HG03196 (cell line): ENCODE data around the gene HOXC12.

Source experiments
- ATAC-seq: cut with Tn5 transposase; IDR thresholded peaks from one replicate; pipeline ENCODE4 v1.9.1; 2021; ENCODE audit not compliant: unreplicated experiment

The HOXC12 gene

DNA sequence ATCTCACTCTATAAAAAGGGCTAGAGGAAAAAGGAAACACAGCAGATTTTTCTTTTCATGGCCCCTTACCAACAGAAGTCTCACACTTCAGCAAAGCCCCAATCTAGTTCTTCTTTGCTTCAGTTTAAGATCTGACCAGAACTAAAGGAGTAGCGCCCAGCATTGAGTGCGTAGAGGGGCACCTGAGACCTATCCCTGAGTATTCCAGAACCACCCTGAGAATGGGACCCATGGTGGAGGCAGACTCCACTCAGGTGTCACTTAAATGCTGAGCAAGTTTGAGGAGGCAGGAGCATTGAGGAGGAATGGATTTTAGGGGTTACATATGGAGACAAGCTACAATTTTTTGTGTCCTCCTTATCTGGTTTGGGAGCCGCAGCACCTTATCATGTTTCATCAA is 16.4 kb downstream of the HOXC12 start:
- ATAC-seq = no peak

GRCh38 chr12:53971686-53972085 is 17.0 kb downstream of the HOXC12 start:
- no peak for ATAC-seq

- ATAC-seq = no peak
Observed at GRCh38 chr12:53972152-53972702, 17.5 kb downstream of the HOXC12 start.

GRCh38 chr12:53972722-53973235 is 18.1 kb downstream of the HOXC12 start, which contains the start of gene HOXC11:
Gene HOXC11 (plus strand): TSS chr12:53973126. CDS start chr12:53973242, 116 bp downstream.
- ATAC-seq = no peak

DNA sequence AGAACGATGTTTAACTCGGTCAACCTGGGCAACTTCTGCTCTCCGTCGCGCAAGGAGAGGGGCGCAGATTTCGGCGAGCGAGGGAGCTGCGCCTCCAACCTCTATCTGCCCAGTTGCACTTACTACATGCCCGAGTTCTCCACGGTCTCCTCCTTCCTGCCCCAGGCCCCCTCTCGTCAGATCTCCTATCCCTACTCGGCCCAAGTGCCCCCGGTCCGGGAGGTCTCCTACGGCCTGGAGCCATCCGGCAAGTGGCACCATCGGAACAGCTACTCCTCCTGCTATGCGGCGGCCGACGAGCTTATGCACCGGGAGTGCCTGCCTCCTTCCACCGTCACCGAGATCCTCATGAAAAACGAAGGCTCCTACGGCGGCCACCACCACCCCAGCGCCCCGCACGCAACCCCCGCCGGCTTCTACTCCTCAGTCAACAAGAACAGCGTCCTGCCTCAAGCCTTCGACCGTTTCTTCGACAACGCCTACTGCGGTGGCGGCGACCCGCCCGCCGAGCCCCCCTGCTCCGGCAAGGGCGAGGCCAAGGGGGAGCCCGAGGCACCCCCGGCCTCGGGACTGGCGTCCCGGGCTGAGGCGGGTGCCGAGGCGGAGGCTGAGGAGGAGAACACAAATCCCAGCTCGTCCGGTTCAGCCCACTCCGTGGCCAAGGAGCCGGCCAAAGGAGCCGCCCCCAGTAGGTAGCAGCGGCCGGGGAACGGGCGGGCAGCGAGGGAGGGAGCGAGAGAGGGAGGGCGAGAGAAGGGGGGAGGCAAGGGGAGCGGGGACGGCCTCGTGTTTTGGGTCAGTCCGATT is 18.7 kb downstream of the HOXC12 start:
- ATAC-seq = no peak

DNA sequence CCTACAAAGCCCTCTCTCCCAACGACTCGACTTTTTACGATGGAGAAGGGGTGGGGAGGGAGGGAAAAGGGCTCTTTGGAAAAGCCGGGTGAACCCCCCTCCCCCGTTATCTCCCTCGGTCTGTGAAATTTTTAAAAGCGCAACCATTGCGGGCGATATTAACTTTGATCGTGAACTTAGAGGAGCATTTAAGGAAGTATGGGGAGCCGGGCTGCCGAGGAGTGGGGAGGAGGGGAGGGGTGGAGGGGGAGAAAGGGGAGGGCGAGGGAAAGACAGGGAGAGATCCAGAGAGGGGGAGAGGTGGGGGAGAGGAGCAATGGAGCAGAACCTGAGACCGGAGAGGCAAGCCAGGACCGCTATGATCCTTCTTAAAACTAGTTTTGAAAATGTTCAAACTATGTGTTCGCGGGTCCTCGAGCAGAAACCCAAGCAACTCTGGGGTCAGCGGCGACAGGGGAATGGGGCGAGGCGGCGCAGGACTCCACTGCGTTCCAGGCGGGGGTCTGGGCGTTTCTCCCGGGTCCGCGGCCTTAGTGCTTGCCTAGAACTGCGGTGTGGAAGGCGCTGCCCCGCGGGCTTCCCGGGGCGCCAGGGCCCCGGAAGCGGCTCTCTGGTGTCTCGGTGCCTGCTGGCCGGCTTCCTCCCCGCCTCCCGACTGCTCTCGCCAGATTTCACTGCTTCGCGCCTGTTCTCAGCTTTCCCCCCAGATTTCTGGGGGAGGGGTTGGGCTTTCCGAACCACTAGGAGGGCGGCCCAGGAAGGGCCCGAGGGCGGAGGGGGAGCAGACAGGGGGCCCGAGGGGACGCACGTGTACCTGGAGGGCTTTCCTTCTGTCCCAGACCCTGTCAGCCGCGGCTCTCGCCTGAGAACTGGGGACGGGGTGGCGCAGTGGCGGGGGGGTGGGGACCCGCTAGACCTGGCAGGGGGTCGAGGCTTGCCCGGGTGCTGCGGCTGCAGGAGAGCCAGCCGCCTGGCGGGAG is 19.7 kb downstream of the HOXC12 start, which contains the start of gene HOTAIR:
Gene HOTAIR (minus strand): TSS at position 871 of the 980 bp plus-strand sequence.
- ATAC-seq = no peak

GRCh38 chr12:53975064-53975471 is 20.4 kb downstream of the HOXC12 start:
- no peak for ATAC-seq

- ATAC-seq = no peak
Observed at GRCh38 chr12:53975479-53976152, 20.9 kb downstream of the HOXC12 start.

DNA sequence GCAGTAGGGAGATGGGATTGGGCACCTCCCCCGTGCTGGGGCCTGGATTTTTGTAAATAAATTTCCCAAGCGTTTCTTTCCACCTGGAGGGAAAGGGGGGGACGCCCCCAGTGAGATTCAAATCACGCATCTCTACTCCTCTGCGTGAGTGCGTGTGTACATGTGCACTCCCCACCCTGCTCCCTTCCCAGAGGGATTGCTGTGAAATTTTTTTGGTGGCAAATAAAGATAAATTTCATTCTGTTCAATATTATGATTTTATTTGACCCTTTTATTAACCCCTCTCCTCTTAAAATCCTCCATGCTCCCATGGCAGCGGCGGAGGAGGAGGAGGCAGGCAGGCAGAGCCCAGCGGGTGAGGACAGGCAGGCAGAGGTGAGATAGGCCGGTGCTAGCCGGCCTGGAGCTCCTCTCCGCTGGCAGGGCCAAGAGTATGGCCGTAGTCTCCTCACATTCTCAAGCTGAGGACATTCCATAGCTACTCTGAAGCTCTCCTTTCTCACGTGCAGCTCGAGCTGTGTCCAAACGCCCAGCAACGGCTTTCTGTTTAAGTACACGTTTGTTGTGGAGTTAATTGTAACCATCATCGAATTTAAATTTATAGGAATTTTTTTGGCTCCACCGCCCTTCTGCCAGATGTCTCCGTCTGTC is 21.6 kb downstream of the HOXC12 start:
- no peak for ATAC-seq

DNA sequence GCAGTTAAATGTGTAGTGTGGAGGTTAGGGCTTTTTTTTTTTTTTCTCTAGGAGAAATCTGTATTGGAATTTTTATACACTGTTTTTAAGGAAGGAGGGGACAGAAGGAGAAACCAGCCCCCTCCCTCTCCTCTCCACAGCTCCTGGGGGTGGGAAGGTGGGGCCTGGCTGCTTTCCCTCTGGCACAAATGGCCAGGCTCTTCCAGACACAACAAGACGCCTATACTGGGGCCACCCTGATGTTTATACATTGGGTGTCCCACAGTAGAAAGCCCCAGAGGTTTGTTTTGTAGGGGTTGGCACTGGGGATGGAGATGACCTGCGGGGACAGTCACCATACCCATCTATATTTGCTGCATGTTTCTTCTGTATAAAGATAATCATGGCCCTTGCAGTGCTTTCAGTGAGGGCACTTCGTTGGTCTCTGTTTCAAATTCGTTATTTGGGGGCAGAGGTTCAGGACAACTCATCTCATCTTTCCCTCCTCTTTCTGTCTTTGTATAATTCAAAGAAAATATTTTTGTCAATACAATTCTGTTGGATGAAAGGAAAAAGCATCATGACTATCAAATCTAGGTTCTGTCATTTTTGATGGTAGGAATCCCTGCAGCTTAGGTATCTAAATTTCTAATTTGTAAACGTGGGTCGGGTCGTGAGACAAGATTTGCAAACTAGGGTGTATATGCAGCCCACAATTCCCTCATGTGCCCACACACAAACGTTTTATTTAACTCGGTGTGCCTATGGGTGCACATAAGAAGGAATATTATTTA is 22.3 kb downstream of the HOXC12 start:
- ATAC-seq = no peak

- no peak for ATAC-seq
Observed at GRCh38 chr12:53977596-53978445, 23.1 kb downstream of the HOXC12 start.

DNA sequence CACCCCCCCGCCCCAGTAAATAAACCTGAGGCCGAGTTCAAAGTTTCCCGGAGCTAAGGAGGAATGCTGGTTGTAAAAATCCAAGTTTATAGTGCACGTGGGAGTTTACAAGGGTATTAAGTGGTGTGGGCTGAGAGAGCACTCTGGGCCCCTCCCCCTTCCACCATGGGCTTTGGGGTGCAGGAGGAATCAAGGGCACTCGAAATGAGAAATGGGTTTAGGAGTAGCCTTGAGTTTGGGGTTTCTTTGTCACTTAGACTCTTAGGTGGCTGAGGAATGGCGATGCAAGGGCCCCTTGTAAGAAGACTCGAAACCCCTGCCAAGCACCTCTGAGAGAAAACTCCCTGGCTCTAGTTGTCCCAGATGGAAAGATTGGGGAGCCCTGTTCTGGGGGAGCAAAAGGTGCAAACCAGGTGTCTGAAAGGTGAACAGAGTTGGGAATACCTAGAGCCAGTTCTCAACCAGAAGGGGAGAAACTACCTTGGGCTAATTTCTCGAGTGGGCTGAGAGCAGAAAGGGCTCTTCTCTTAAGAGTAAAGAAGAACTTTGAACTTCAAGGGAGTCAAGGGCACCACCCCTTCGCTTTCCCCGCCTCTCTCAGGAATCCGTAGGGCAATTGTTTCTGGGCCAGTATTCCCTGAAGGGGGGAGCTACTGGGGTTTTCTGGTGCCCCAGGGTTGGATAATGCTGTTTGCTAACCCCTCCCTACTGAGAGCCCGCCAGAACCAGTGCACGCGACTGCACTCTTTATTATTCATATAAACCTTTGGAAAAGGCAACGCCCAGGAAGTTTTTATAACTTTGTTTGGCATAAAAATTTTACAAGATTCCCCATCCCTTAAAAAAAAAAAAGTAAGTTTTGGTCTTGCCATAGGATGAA is 24.0 kb downstream of the HOXC12 start:
- ATAC-seq = no peak

DNA sequence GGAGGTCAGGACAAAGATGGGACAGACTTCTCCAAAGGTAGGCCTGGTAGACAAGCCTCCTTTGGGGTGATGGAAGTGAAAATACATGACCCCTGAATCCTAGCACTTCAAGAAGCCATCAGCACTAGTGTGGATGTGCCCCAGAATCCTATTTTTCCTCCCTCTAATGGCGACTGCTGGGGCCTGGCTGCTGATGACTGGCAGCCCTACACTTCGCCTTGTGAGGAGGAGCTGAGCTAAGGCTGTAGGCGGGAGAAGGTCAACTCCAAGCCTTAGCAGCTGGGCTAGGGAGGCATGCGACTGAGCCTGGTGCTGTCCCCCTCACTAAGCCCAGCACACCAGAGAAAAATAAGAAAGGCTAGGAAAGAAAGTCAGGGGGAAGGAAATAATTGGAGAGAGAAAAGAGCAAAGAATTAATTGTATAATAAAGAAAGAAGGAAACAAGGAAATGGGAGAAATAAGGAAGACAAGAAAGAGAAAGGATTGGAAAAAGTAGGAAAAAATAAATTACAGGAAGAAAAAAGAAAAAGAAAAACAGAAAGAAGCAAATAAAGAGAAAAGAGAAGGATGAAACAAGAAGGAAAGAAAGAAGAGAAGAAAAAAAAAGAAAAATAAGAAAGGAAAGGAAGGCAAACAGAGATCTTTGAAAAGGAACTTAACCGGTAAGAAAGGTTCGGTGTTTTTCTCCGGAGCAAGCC is 25.6 kb downstream of the HOXC12 start:
- no peak for ATAC-seq

DNA sequence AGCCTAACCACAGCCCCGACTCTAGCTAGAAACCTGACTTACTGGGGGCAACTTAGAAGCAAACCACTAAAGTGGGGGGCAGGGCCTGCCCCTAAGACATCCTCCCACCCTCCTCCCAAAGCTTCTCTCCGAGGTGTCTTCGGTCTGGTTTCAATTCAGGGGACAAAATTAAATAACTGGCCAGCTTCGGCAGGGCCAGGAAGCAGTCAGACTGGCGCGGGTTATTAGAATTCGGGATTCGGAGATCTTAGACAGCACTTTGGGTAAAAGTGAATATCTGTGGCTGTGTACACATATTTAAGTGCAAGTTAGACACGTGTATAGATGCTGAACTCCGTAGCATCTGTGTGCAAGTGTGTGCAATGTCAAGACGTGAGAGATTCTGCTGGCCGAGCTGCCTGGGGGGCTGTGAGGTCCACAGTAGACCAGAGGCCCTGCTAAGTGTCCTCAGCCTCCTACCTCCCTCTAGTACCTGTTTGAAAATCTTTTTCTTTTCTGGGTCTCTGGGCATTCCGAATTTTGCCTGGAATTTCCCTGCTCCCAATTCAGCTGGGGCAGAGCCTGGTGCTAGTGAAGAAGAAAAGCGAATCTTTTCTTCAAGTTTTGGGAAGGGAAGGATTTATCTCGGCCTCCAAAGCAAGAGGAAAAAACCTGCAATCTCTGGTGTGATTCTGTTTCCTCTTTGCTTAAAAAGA is 26.2 kb downstream of the HOXC12 start:
- no peak for ATAC-seq

DNA sequence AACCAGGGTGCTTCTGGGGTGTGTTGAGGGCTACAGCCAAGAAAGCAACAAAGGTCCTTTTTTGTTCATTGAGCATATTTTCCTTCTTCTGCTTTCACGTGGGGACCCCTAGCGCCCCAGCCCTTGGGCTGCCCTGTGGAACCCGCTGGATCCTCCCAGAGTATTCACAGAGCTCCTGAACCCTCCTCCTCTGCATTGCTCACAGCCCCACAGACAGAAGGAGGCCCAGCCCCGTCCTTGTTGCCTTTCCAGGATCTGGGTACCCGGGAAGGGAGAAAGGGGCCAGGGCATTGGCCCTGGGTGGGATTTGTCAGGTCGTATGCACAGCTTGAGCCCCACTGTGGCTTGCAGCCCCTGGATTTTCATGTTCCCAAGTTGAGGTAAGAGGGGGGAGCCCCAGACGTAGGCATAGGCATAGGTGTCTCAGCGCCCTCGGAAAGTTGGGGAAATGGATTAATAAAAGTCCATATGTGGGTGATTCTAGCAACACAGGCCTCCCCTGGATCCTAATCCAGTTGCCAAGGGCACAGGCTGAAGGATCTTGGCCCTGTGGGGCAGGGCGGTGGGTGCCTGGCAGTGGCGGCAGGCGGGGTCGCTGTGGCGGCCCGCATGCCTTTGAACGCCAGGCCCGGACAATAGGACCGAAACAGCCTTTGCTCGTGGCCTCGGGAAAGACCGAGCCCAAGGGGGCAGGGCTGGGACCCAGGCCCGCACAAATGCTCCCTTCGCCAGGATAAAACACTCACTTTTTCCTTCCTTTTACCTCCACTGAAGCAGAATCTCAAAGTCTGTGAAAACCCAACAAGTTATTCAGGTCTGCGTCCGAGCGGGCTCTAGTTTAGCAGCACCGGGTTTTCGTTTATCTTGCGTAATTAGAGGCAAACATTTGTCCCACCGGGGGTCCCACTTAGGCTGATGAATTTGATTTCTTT is 27.2 kb downstream of the HOXC12 start:
- no peak for ATAC-seq
